Measurements from ENCODE around the gene QKI. TPM values are rescaled to one million over a fixed set of nuclear protein-coding genes. Genes with fewer than 3 reads are reported as not detected.

QKI gene
- total RNA-seq, 1 donor from 2014 or later, result 204 TPM

- H3K27me3 ChIP-seq (ENCODE audit: insufficient read depth, low read length), result no peaks in the 10 kb centered on the region
- H3K36me3 ChIP-seq (ENCODE audit: insufficient read depth, low read length), result no peaks in the 10 kb centered on the region
- no peaks in the 10 kb centered on the region for H3K4me1 Mint-ChIP-seq (ENCODE audit: low read depth, unreplicated experiment)
- H3K27me3 Mint-ChIP-seq (ENCODE audit: low read depth, unreplicated experiment), result peaks cover 1% of the 10 kb centered on the region
- H2AFZ ChIP-seq (ENCODE audit: low read depth, low read length), result no peak overlapping the region
- no peak for DNase-seq (ENCODE audit: low read depth)
- no peak for FAIRE-seq
- no peak overlapping the region for H3K4me3 Mint-ChIP-seq (ENCODE audit: unreplicated experiment)
- no peaks in the 10 kb centered on the region for H3K4me1 ChIP-seq (ENCODE audit: insufficient read depth, low read length)
- TF ChIP-seq CTCF (IDR thresholded peaks at IDR 0.05; ENCODE audit: insufficient read depth, low read depth, low read length) (no peak), EZH2 (IDR thresholded peaks at IDR 0.05; ENCODE audit: insufficient read depth, low read length) (no peak)
- no peaks in the 10 kb centered on the region for H3K79me2 ChIP-seq (ENCODE audit: insufficient read depth, low read length)
- no peaks in the 10 kb centered on the region for H3K36me3 Mint-ChIP-seq (ENCODE audit: low read depth, unreplicated experiment)
- no peak overlapping the region for H3K27ac ChIP-seq (ENCODE audit: low read depth, low read length)
- H3K4me2 ChIP-seq (ENCODE audit: low read length), result no peak overlapping the region
- H3K9me3 Mint-ChIP-seq (ENCODE audit: unreplicated experiment), result peaks cover 2% of the 10 kb centered on the region
- no peaks in the 10 kb centered on the region for H4K20me1 ChIP-seq (ENCODE audit: insufficient read depth, low read length)
- H3K27ac Mint-ChIP-seq (ENCODE audit: unreplicated experiment), result no peak overlapping the region
- no peak overlapping the region for H3K9ac ChIP-seq (ENCODE audit: low read length)
- no peaks in the 10 kb centered on the region for H3K9me3 ChIP-seq (ENCODE audit: insufficient read depth, low read depth, low read length)
- H3K4me3 ChIP-seq (ENCODE audit: insufficient read depth, low read depth, low read length), result no peak overlapping the region
These were observed 188.3 kb downstream of the QKI start for GRCh38 chr6:163602851-163603250.

- H3K27me3 Mint-ChIP-seq (ENCODE audit: low read depth, unreplicated experiment), result peaks cover 1% of the 10 kb centered on the region
- no peak overlapping the region for H2AFZ ChIP-seq (ENCODE audit: low read depth, low read length)
These were observed 188.9 kb downstream of the QKI start for GRCh38 chr6:163603395-163603794.

More at GRCh38 chr6:163603395-163603794, 188.9 kb downstream of the QKI start:
- Histone ChIP-seq H3K9me3 (ENCODE audit: insufficient read depth, low read depth, low read length) (no peaks in the 10 kb centered on the region), H3K36me3 (ENCODE audit: insufficient read depth, low read length) (no peaks in the 10 kb centered on the region), H3K4me2 (ENCODE audit: low read length) (no peak overlapping the region), H3K27me3 (ENCODE audit: insufficient read depth, low read length) (no peaks in the 10 kb centered on the region), H4K20me1 (ENCODE audit: insufficient read depth, low read length) (no peaks in the 10 kb centered on the region), H3K79me2 (ENCODE audit: insufficient read depth, low read length) (no peaks in the 10 kb centered on the region), H3K4me3 (ENCODE audit: insufficient read depth, low read depth, low read length) (no peak overlapping the region), H3K9ac (ENCODE audit: low read length) (no peak overlapping the region), H3K27ac (ENCODE audit: low read depth, low read length) (no peak overlapping the region), H3K4me1 (ENCODE audit: insufficient read depth, low read length) (no peaks in the 10 kb centered on the region)
- peaks cover 2% of the 10 kb centered on the region for H3K9me3 Mint-ChIP-seq (ENCODE audit: unreplicated experiment)
- TF ChIP-seq EZH2 (IDR thresholded peaks at IDR 0.05; ENCODE audit: insufficient read depth, low read length) (no peak), CTCF (IDR thresholded peaks at IDR 0.05; ENCODE audit: insufficient read depth, low read depth, low read length) (no peak)
- H3K27ac Mint-ChIP-seq (ENCODE audit: unreplicated experiment), result no peak overlapping the region
- DNase-seq (ENCODE audit: low read depth) (no peak), FAIRE-seq (no peak)
- H3K4me3 Mint-ChIP-seq (ENCODE audit: unreplicated experiment), result no peak overlapping the region
- peaks cover 2% of the 10 kb centered on the region for H3K4me1 Mint-ChIP-seq (ENCODE audit: low read depth, unreplicated experiment)
- no peaks in the 10 kb centered on the region for H3K36me3 Mint-ChIP-seq (ENCODE audit: low read depth, unreplicated experiment)
